GM23338 (cell line): Measurements from ENCODE around the gene CYP46A1.

Experiments
- CREB1 ChIP-seq: fragments of 250-450 bp; sonication (Bioruptor Pico); IDR thresholded peaks from 2 replicates; pipeline ENCODE4 v1.5.0; 2020; ENCODE audit warnings: low read depth, mild to moderate bottlenecking, moderate library complexity
- CTCF ChIP-seq, 2 experiments: fragments of 200-600 bp in 1 of 2; sonication (generic) in 1 of 2; conservative IDR thresholded peaks; 2 replicates each; pipeline versions ENCODE4 v1.5.1 to v1.6.1; 2016 to 2017; ENCODE audit warnings: antibody characterized with exemption in 2 of 2, low read depth in 2 of 2, mild to moderate bottlenecking in 2 of 2, moderate library complexity in 1 of 2
- EZH2 ChIP-seq: fragments of 200-600 bp; sonication (generic); IDR thresholded peaks from one replicate; pipeline ENCODE4 v1.8.0; 2017; ENCODE audit warnings: antibody characterized with exemption, mild to moderate bottlenecking, low read depth; ENCODE audit not compliant: unreplicated experiment
- EZH2phosphoT487 ChIP-seq: fragments of 200-600 bp; sonication (generic); IDR thresholded peaks from one replicate; pipeline ENCODE4 v1.8.1; 2018; ENCODE audit warnings: antibody characterized with exemption; ENCODE audit not compliant: unreplicated experiment
- JUNB ChIP-seq: IDR thresholded peaks from one replicate; pipeline ENCODE4 v1.6.1; 2016; ENCODE audit warnings: antibody characterized with exemption; ENCODE audit not compliant: unreplicated experiment
- POLR2AphosphoS5 ChIP-seq: IDR thresholded peaks from 2 replicates; pipeline ENCODE4 v1.6.1; 2016; ENCODE audit warnings: antibody characterized with exemption, low read depth
- REST ChIP-seq: IDR thresholded peaks from one replicate; pipeline ENCODE4 v1.6.1; 2018; ENCODE audit warnings: antibody characterized with exemption; ENCODE audit not compliant: unreplicated experiment
- ZNF114 ChIP-seq: fragments of 250-450 bp; sonication (Bioruptor Pico); IDR thresholded peaks from 2 replicates; pipeline ENCODE4 v1.5.0; 2020; ENCODE audit warnings: mild to moderate bottlenecking, moderate library complexity

GRCh38 chr14:99689266-99690236, 5.5 kb downstream of the CYP46A1 start:
- TF ChIP-seq CTCF (conservative IDR thresholded peaks at IDR 0.05; ENCODE audit: low read depth in 2 of 2) (no peak), ZNF114 (CRISPR knock-in tag) (no peak), EZH2 (no peak), EZH2phosphoT487 (no peak), REST (no peak), POLR2AphosphoS5 (no peak), JUNB (no peak), CREB1 (CRISPR knock-in tag) (no peak)
